Osteoblast (primary cell): ENCODE data around the gene TLE5. TPM values are rescaled to one million over a fixed set of nuclear protein-coding genes. Genes with fewer than 3 reads are reported as not detected.

Experiments used
- DNase-seq: peaks from one replicate; pipeline ENCODE4 v3.0.0; 2011; ENCODE audit warnings: low spot score, mixed read lengths; ENCODE audit not compliant: insufficient read length; ENCODE audit errors: missing footprints
- H2AFZ ChIP-seq: 2 replicates; pipeline ENCODE4 v1.6.0; 2011; ENCODE audit warnings: mild to moderate bottlenecking, low read length
- H3K27ac ChIP-seq: 2 replicates; pipeline ENCODE4 v1.5.1; 2011; ENCODE audit warnings: mild to moderate bottlenecking, low read depth, low read length, moderate library complexity
- H3K27me3 ChIP-seq: 2 replicates; pipeline ENCODE4 v1.6.0; 2012; ENCODE audit warnings: mild to moderate bottlenecking, control low read depth, inconsistent platforms, low read length, moderate library complexity; ENCODE audit not compliant: insufficient read depth
- H3K36me3 ChIP-seq: 2 replicates; pipeline ENCODE4 v1.5.1; 2011; ENCODE audit warnings: mild to moderate bottlenecking, low read length, control low read depth, moderate library complexity; ENCODE audit not compliant: insufficient read depth
- H3K4me1 ChIP-seq: 2 replicates; pipeline ENCODE4 v1.5.1; 2011; ENCODE audit warnings: mild to moderate bottlenecking, low read length, control low read depth, moderate library complexity; ENCODE audit not compliant: insufficient read depth
- H3K4me2 ChIP-seq: 2 replicates; pipeline ENCODE4 v1.6.0; 2011; ENCODE audit warnings: mild to moderate bottlenecking, low read length; ENCODE audit not compliant: insufficient read depth
- H3K4me3 ChIP-seq: fragments of 200-600 bp; sonication (generic); 3 replicates; pipeline ENCODE4 v1.5.1; 2012; ENCODE audit warnings: mild to moderate bottlenecking, low read length, inconsistent platforms; ENCODE audit not compliant: insufficient read depth
- H3K79me2 ChIP-seq: 2 replicates; pipeline ENCODE4 v1.6.0; 2012; ENCODE audit warnings: mild to moderate bottlenecking, low read length, control low read depth, inconsistent platforms; ENCODE audit not compliant: insufficient read depth
- H3K9me3 ChIP-seq: 2 replicates; pipeline ENCODE4 v1.5.1; 2011; ENCODE audit warnings: low read depth, low read length, control low read depth
- H4K20me1 ChIP-seq: 2 replicates; pipeline ENCODE4 v1.6.0; 2012; ENCODE audit warnings: mild to moderate bottlenecking, low read length, control low read depth; ENCODE audit not compliant: insufficient read depth
- CTCF ChIP-seq: IDR thresholded peaks from 2 replicates; pipeline ENCODE4 v1.5.1; 2011; ENCODE audit warnings: mild to moderate bottlenecking, low read depth, low read length, moderate library complexity; ENCODE audit errors: extremely low read depth
- total RNA-seq: library from RNA; depleted of rRNA; stranded (reverse); fragments of >200 nt; gene quantifications from 2 replicates; pipeline ENCODE4 v1.2.3, GENCODE V29; 2012

The TLE5 gene
- total RNA-seq, 1 donor: 211 TPM

- Histone ChIP-seq H3K27me3 (peaks cover 6% of the 10 kb centered on the region), H3K4me3 (peak overlapping the region; percentile 38), H3K4me1 (no peaks in the 10 kb centered on the region), H3K4me2 (peak overlapping the region; percentile 69), H3K36me3 (no peaks in the 10 kb centered on the region), H4K20me1 (no peaks in the 10 kb centered on the region), H3K79me2 (no peaks in the 10 kb centered on the region), H3K27ac (no peak overlapping the region), H2AFZ (peak overlapping the region; percentile 66), H3K9me3 (no peaks in the 10 kb centered on the region)
- peak; percentile 96 for DNase-seq
- no peak for TF ChIP-seq CTCF
Measured at GRCh38 chr19:3047496-3048189, 14.7 kb downstream of the TLE5 start.

- Histone ChIP-seq H3K27ac (no peak overlapping the region), H3K4me2 (peak overlapping the region; percentile 69), H3K9me3 (no peaks in the 10 kb centered on the region), H2AFZ (no peak overlapping the region), H4K20me1 (no peaks in the 10 kb centered on the region), H3K27me3 (peaks cover 6% of the 10 kb centered on the region), H3K79me2 (no peaks in the 10 kb centered on the region), H3K4me1 (no peaks in the 10 kb centered on the region), H3K4me3 (peak overlapping the region; percentile 38), H3K36me3 (no peaks in the 10 kb centered on the region)
- TF ChIP-seq CTCF: no peak
- DNase-seq: no peak
Measured at GRCh38 chr19:3046698-3047495, 15.4 kb downstream of the TLE5 start.

GRCh38 chr19:3045885-3046697, 16.2 kb downstream of the TLE5 start:
- Histone ChIP-seq H3K27ac (no peak overlapping the region), H3K36me3 (no peaks in the 10 kb centered on the region), H3K27me3 (peaks cover 6% of the 10 kb centered on the region), H2AFZ (no peak overlapping the region), H4K20me1 (no peaks in the 10 kb centered on the region), H3K4me1 (no peaks in the 10 kb centered on the region), H3K79me2 (no peaks in the 10 kb centered on the region), H3K9me3 (no peaks in the 10 kb centered on the region), H3K4me2 (no peak overlapping the region), H3K4me3 (no peak overlapping the region)
- DNase-seq: peak; percentile 85
- TF ChIP-seq CTCF: no peak
